Activated naive CD8-positive, alpha-beta T cell treated with anti-CD3 and anti-CD28 coated beads for 36 hours (primary cell): Measurements from ENCODE around the gene TMEM151B. TPM values are rescaled to one million over a fixed set of nuclear protein-coding genes. Genes with fewer than 3 reads are reported as not detected.

Source experiments
- DNase-seq: peaks from one replicate; pipeline ENCODE4 v3.0.0; 2021
- H3K27ac Mint-ChIP-seq: one replicate; pipeline ENCODE4 v1.8.0; 2022; ENCODE audit warnings: mild to moderate bottlenecking, moderate library complexity, mixed read lengths
- H3K27me3 Mint-ChIP-seq: one replicate; pipeline ENCODE4 v1.8.0; 2022; ENCODE audit warnings: mild to moderate bottlenecking, mixed read lengths
- H3K36me3 Mint-ChIP-seq: one replicate; pipeline ENCODE4 v1.8.0; 2021; ENCODE audit warnings: mild to moderate bottlenecking, mixed read lengths
- H3K4me1 Mint-ChIP-seq: one replicate; pipeline ENCODE4 v1.8.0; 2021; ENCODE audit warnings: mixed read lengths
- H3K4me3 Mint-ChIP-seq: one replicate; pipeline ENCODE4 v1.8.0; 2022; ENCODE audit warnings: mild to moderate bottlenecking, moderate library complexity, mixed read lengths
- H3K9me3 Mint-ChIP-seq: one replicate; pipeline ENCODE4 v1.8.0; 2022; ENCODE audit warnings: mixed read lengths
- total RNA-seq, 2 experiments: library from RNA; stranded (reverse); gene quantifications; one replicate each; pipeline ENCODE4 v1.2.3, GENCODE V29; 2021

The TMEM151B gene
- total RNA-seq, 2 experiments from 2014 or later, result not detected

GRCh38 chr6:44238687-44239350, 31.4 kb upstream of the TMEM151B start:
- Mint-ChIP-seq H3K27me3 (no peaks in the 10 kb centered on the region), H3K9me3 (no peaks in the 10 kb centered on the region), H3K4me1 (peaks cover 11% of the 10 kb centered on the region), H3K4me3 (no peak overlapping the region), H3K27ac (peak overlapping the region; percentile 34), H3K36me3 (peaks cover 9% of the 10 kb centered on the region)
- DNase-seq, result no peak

GRCh38 chr6:44243345-44243744, 26.9 kb upstream of the TMEM151B start:
- H3K4me3 Mint-ChIP-seq, result no peak overlapping the region
- H3K9me3 Mint-ChIP-seq, result no peaks in the 10 kb centered on the region
- H3K27ac Mint-ChIP-seq, result no peak overlapping the region
- peaks cover 15% of the 10 kb centered on the region for H3K27me3 Mint-ChIP-seq
- peaks cover 16% of the 10 kb centered on the region for H3K36me3 Mint-ChIP-seq
- no peak for DNase-seq
- H3K4me1 Mint-ChIP-seq, result peaks cover 18% of the 10 kb centered on the region

- Mint-ChIP-seq H3K27ac (peak overlapping the region; percentile 100), H3K4me3 (peak overlapping the region; percentile 97), H3K27me3 (peaks cover 19% of the 10 kb centered on the region), H3K9me3 (no peaks in the 10 kb centered on the region), H3K36me3 (peaks cover 37% of the 10 kb centered on the region), H3K4me1 (peaks cover 36% of the 10 kb centered on the region)
- peak; percentile 9 for DNase-seq
Observed at GRCh38 chr6:44245391-44245911, 24.8 kb upstream of the TMEM151B start.

GRCh38 chr6:44245912-44246662, 24.2 kb upstream of the TMEM151B start:
- H3K4me3 Mint-ChIP-seq, result peak overlapping the region; percentile 97
- peaks cover 42% of the 10 kb centered on the region for H3K4me1 Mint-ChIP-seq

GRCh38 chr6:44246663-44247337, 23.4 kb upstream of the TMEM151B start, which contains the start of gene HSP90AB1:
TSS of gene HSP90AB1 (plus strand) at chr6:44247101. CDS start at chr6:44248630, 1,529 bp downstream.
- Mint-ChIP-seq H3K27ac (peak within 1 kb of the TSS; percentile 100), H3K36me3 (peaks cover 51% of the 10 kb centered on the region), H3K9me3 (no peaks in the 10 kb centered on the region), H3K27me3 (peaks cover 19% of the 10 kb centered on the region), H3K4me3 (peak within 1 kb of the TSS; percentile 97), H3K4me1 (peaks cover 48% of the 10 kb centered on the region)
- DNase-seq, result peak; percentile 95

More at GRCh38 chr6:44245912-44246662, 24.2 kb upstream of the TMEM151B start:
- Mint-ChIP-seq H3K27me3 (peaks cover 19% of the 10 kb centered on the region), H3K27ac (peak overlapping the region; percentile 100), H3K36me3 (peaks cover 44% of the 10 kb centered on the region), H3K9me3 (no peaks in the 10 kb centered on the region)
- DNase-seq, result peak; percentile 92

- Mint-ChIP-seq H3K36me3 (peaks cover 59% of the 10 kb centered on the region), H3K4me3 (peak overlapping the region; percentile 97), H3K9me3 (no peaks in the 10 kb centered on the region), H3K27ac (peak overlapping the region; percentile 100), H3K4me1 (peaks cover 55% of the 10 kb centered on the region), H3K27me3 (peaks cover 19% of the 10 kb centered on the region)
- DNase-seq, result peak; percentile 86
Observed at GRCh38 chr6:44247338-44248302, 22.6 kb upstream of the TMEM151B start.

GRCh38 chr6:44248579-44248978, 21.7 kb upstream of the TMEM151B start:
- no peaks in the 10 kb centered on the region for H3K9me3 Mint-ChIP-seq
- peaks cover 65% of the 10 kb centered on the region for H3K4me1 Mint-ChIP-seq
- H3K27ac Mint-ChIP-seq, result peak overlapping the region; percentile 100
- H3K27me3 Mint-ChIP-seq, result peaks cover 19% of the 10 kb centered on the region
- peaks cover 69% of the 10 kb centered on the region for H3K36me3 Mint-ChIP-seq
- no peak for DNase-seq
- H3K4me3 Mint-ChIP-seq, result peak overlapping the region; percentile 97

GRCh38 chr6:44249082-44249748, 21.0 kb upstream of the TMEM151B start:
- DNase-seq, result no peak
- H3K36me3 Mint-ChIP-seq, result peaks cover 74% of the 10 kb centered on the region
- H3K9me3 Mint-ChIP-seq, result no peaks in the 10 kb centered on the region
- H3K27ac Mint-ChIP-seq, result peak overlapping the region; percentile 100
- H3K4me3 Mint-ChIP-seq, result peak overlapping the region; percentile 97
- peaks cover 67% of the 10 kb centered on the region for H3K4me1 Mint-ChIP-seq
- peaks cover 19% of the 10 kb centered on the region for H3K27me3 Mint-ChIP-seq

GRCh38 chr6:44250067-44250717, 20.1 kb upstream of the TMEM151B start:
- Mint-ChIP-seq H3K27me3 (peaks cover 25% of the 10 kb centered on the region), H3K4me1 (peaks cover 74% of the 10 kb centered on the region), H3K36me3 (peaks cover 83% of the 10 kb centered on the region), H3K27ac (peak overlapping the region; percentile 100), H3K9me3 (no peaks in the 10 kb centered on the region), H3K4me3 (peak overlapping the region; percentile 97)
- DNase-seq, result no peak

- Mint-ChIP-seq H3K4me3 (peak overlapping the region; percentile 97), H3K9me3 (no peaks in the 10 kb centered on the region), H3K36me3 (peaks cover 88% of the 10 kb centered on the region), H3K4me1 (peaks cover 74% of the 10 kb centered on the region), H3K27me3 (peaks cover 25% of the 10 kb centered on the region), H3K27ac (peak overlapping the region; percentile 100)
- no peak for DNase-seq
Observed at GRCh38 chr6:44250718-44251123, 19.5 kb upstream of the TMEM151B start.

GRCh38 chr6:44251576-44252524, 18.4 kb upstream of the TMEM151B start:
- peaks cover 95% of the 10 kb centered on the region for H3K36me3 Mint-ChIP-seq
- peaks cover 22% of the 10 kb centered on the region for H3K27me3 Mint-ChIP-seq
- no peaks in the 10 kb centered on the region for H3K9me3 Mint-ChIP-seq
- DNase-seq, result no peak
- peaks cover 79% of the 10 kb centered on the region for H3K4me1 Mint-ChIP-seq
- peak overlapping the region; percentile 100 for H3K27ac Mint-ChIP-seq
- H3K4me3 Mint-ChIP-seq, result peak overlapping the region; percentile 97

- Mint-ChIP-seq H3K9me3 (no peaks in the 10 kb centered on the region), H3K27ac (peak overlapping the region; percentile 100), H3K27me3 (peaks cover 9% of the 10 kb centered on the region), H3K4me3 (peak overlapping the region; percentile 56), H3K36me3 (peaks cover 84% of the 10 kb centered on the region), H3K4me1 (peaks cover 81% of the 10 kb centered on the region)
- DNase-seq, result peak; percentile 61
Observed at GRCh38 chr6:44253307-44254101, 16.7 kb upstream of the TMEM151B start.
